Gastroesophageal sphincter (tissue), 3 donors: ENCODE measurements around the gene UBE2E3.

Experiments
- EP300 ChIP-seq: sonication (generic); formaldehyde crosslinking; IDR thresholded peaks from one replicate; pipeline ENCODE4 v1.6.1; 2017; ENCODE audit warnings: antibody characterized with exemption, mild to moderate bottlenecking
- POLR2A ChIP-seq, 2 donors: fragments of 450-650 bp; IDR thresholded peaks; one replicate each; pipeline ENCODE4 v1.6.1; 2017; ENCODE audit warnings: antibody characterized with exemption in 2 of 2, mild to moderate bottlenecking in 2 of 2, moderate library complexity in 1 of 2
- POLR2AphosphoS5 ChIP-seq: sonication (generic); formaldehyde crosslinking; IDR thresholded peaks from one replicate; pipeline ENCODE4 v1.6.1; 2017; ENCODE audit warnings: antibody characterized with exemption
- TF ChIP-seq, protein P1 (sequence below), 4 experiments: fragments of 200-600 bp in 2 of 4; fragments of 450-650 bp in 2 of 4; sonication (generic) in 1 of 4; IDR thresholded peaks; one replicate each; pipeline ENCODE4 v1.5.1; 2017 to 2019; ENCODE audit warnings: antibody characterized with exemption in 4 of 4, mild to moderate bottlenecking in 2 of 4, moderate library complexity in 2 of 4

- TF ChIP-seq, protein P1, sequence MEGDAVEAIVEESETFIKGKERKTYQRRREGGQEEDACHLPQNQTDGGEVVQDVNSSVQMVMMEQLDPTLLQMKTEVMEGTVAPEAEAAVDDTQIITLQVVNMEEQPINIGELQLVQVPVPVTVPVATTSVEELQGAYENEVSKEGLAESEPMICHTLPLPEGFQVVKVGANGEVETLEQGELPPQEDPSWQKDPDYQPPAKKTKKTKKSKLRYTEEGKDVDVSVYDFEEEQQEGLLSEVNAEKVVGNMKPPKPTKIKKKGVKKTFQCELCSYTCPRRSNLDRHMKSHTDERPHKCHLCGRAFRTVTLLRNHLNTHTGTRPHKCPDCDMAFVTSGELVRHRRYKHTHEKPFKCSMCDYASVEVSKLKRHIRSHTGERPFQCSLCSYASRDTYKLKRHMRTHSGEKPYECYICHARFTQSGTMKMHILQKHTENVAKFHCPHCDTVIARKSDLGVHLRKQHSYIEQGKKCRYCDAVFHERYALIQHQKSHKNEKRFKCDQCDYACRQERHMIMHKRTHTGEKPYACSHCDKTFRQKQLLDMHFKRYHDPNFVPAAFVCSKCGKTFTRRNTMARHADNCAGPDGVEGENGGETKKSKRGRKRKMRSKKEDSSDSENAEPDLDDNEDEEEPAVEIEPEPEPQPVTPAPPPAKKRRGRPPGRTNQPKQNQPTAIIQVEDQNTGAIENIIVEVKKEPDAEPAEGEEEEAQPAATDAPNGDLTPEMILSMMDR (IDR thresholded peaks at IDR 0.05), result no peak
- no peak for TF ChIP-seq EP300
- TF ChIP-seq POLR2A (IDR thresholded peaks at IDR 0.05), result no peak
- TF ChIP-seq POLR2AphosphoS5, result no peak
These were observed 126.6 kb downstream of the UBE2E3 start for GRCh38 chr2:181106789-181107627.
